ENCODE data around the gene TMEM53. TPM values are rescaled to one million over a fixed set of nuclear protein-coding genes. Genes with fewer than 3 reads are reported as not detected.

The TMEM53 gene
- total and polyA plus RNA-seq, 2 experiments from 2014 or later, result 15.2 to 43.0 TPM

DNA sequence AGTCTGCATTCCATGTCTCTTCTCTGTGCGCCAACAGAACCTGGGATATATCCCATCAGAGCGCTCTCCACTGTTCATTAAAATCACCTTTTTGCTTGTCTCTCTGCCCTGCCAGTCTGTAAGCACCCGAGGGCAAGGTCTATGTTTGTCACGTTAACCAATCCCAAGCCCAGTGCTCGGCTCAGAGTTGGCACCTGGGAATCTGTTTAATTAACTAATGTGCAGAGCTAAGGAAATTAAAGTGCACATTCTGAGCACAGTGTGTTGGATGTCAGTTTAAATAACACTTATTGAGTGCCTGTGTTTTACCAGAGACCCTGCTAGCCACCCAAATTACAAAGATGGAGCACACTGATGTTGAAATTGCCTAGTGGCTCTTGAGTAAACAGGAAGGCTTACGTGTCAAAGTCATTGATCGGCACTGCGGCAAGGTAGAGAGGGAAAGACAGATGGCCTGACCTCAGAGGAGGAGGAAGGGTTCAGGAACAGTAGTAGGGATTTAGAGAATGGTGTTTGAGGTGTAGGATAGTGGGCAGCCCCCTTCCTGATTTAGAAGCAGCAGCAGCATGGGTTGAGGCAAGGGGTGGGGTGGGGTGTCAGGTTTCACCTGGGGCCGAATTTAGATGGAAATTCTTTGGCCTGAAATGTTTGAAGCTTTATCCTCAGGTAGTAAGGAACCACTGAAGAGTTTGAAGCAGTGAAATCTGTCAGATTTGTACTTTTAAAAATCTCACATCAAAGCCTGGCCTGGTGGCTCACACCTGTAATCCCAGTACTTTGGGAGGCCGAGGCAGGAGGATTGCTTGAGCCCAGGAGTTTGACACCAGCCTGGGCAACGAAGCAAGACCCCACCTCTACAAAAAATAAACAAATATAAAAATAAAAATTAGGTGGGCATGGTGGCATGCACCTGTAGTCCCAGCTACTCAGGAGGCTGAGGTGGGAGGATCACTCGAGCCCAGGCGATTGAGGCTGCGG lies 7.9 kb upstream of the TMEM53 start:
- no peaks in the 10 kb centered on the region for H3K27me3 ChIP-seq
- TF ChIP-seq, protein P1, sequence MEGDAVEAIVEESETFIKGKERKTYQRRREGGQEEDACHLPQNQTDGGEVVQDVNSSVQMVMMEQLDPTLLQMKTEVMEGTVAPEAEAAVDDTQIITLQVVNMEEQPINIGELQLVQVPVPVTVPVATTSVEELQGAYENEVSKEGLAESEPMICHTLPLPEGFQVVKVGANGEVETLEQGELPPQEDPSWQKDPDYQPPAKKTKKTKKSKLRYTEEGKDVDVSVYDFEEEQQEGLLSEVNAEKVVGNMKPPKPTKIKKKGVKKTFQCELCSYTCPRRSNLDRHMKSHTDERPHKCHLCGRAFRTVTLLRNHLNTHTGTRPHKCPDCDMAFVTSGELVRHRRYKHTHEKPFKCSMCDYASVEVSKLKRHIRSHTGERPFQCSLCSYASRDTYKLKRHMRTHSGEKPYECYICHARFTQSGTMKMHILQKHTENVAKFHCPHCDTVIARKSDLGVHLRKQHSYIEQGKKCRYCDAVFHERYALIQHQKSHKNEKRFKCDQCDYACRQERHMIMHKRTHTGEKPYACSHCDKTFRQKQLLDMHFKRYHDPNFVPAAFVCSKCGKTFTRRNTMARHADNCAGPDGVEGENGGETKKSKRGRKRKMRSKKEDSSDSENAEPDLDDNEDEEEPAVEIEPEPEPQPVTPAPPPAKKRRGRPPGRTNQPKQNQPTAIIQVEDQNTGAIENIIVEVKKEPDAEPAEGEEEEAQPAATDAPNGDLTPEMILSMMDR (IDR thresholded peaks at IDR 0.05; ENCODE audit: low read depth, low read length), result no peak
- peaks cover 16% of the 10 kb centered on the region for H3K4me1 ChIP-seq (ENCODE audit: low read depth)
- no peak overlapping the region for H3K4me3 ChIP-seq
- no peaks in the 10 kb centered on the region for H3K9me3 ChIP-seq (ENCODE audit: low read depth)
- DNase-seq (ENCODE audit: low read depth in 1 of 2, low spot score in 1 of 2), result peak in 1 of 2 donors; percentile 16
- no peaks in the 10 kb centered on the region for H3K36me3 ChIP-seq
- peak overlapping the region; percentile 22 for H3K27ac ChIP-seq

DNA sequence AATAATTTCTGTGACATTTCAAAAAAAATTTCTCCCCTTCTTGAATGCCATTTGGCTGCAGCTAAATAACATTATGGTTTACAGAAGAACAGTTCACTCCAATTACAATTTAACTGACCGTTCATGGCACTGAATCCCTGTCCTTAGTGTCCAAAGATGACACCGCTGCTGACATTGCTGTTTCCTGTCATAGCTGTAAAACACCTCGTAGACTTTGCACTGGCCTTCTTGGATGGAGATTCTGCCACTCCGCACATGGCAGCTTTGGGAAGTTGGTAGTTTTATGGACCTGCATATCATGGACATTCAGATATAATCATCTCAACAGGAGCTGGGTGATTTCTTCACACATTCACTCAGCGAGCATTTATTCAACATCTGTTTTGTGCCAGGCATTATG lies 5.2 kb upstream of the TMEM53 start:
- Histone ChIP-seq H3K4me1 (ENCODE audit: low read depth) (peaks cover 29% of the 10 kb centered on the region), H3K4me3 (no peak overlapping the region), H3K27ac (no peak overlapping the region), H3K36me3 (no peaks in the 10 kb centered on the region), H3K9me3 (ENCODE audit: low read depth) (no peaks in the 10 kb centered on the region), H3K27me3 (no peaks in the 10 kb centered on the region)
- DNase-seq (ENCODE audit: low read depth in 1 of 2, low spot score in 1 of 2), result no peak
- TF ChIP-seq, protein P1 (IDR thresholded peaks at IDR 0.05; ENCODE audit: low read depth, low read length), result no peak

DNA sequence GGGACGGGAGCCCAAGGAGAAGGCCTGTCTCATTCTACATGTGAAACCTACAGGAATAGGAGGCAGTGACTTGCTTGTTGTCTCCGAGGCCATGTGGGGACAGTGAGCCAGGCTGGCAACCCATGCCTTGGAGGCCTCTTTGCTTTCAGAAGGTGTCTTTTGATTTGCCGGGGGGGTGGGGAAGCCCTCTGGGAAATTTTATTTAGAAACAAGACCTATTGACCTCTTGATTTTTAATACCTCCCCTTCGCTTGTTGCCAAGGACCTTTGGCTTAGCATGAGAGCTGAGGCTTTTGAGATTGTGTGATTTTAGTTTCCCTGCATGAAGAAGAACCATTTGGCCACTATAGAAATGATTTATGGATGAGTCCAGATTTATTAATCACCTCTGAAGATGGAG lies 4.3 kb upstream of the TMEM53 start:
- H3K4me1 ChIP-seq (ENCODE audit: low read depth), result peaks cover 29% of the 10 kb centered on the region
- DNase-seq (ENCODE audit: low read depth in 1 of 2, low spot score in 1 of 2), result no peak
- no peaks in the 10 kb centered on the region for H3K36me3 ChIP-seq
- H3K9me3 ChIP-seq (ENCODE audit: low read depth), result no peaks in the 10 kb centered on the region
- no peak overlapping the region for H3K27ac ChIP-seq
- no peaks in the 10 kb centered on the region for H3K27me3 ChIP-seq
- TF ChIP-seq, protein P1 (IDR thresholded peaks at IDR 0.05; ENCODE audit: low read depth, low read length), result no peak
- no peak overlapping the region for H3K4me3 ChIP-seq

DNA sequence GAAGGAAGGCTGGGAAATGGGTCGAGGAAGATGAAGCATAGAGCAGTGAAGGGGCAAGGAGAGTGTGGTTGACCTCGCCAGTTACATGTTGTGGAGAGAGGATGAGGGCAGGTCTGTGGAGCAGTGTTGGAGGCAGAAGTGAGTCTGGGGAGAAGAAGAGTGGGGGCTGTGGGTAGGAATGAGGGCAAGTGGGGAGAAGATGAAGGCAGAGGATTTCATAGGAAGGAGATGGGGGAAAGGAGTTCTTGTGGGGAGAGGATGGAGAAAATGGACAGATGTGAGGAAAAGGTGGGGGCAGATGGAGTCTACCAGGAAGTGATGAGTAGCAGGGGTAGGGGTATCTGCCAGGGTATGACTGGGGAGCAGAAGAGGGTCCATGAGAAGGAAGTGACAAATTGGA lies 3.8 kb upstream of the TMEM53 start:
- no peak for DNase-seq (ENCODE audit: low read depth in 1 of 2, low spot score in 1 of 2)
- no peak overlapping the region for H3K27ac ChIP-seq
- H3K4me3 ChIP-seq, result no peak overlapping the region

DNA sequence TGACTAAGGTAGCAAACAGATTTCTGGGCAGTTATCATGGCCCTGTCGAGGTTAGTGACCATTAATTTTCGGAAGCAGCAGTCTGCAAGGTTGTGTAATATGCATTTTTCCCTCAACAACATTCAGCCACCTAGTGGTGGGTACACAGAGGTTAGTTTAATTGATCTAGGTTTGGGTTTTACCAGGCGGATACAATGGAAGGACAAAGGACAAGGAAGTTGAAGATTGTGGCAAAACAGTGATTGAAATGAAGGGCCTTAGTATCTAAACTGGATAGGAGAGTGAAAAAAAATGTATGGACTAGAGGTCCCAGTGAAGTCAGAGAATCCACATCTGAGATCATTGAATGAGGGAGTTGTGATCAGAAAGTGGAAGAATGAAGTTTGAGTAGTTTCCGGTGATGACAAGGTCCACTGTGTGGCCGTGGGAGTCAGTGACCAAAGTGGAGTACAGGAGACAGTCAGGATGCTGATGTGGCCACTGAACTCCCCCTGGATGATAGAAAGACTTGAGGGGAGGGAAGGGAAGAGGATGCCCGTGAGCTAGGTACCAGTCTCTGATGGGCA lies 3.0 kb upstream of the TMEM53 start:
- H3K9me3 ChIP-seq (ENCODE audit: low read depth), result no peaks in the 10 kb centered on the region
- TF ChIP-seq, protein P1 (IDR thresholded peaks at IDR 0.05; ENCODE audit: low read depth, low read length), result peak; percentile 59
- peak in 1 of 2 donors; percentile 65 for DNase-seq (ENCODE audit: low read depth in 1 of 2, low spot score in 1 of 2)
- H3K4me3 ChIP-seq, result no peak overlapping the region
- H3K27ac ChIP-seq, result peak overlapping the region; percentile 79
- H3K27me3 ChIP-seq, result no peaks in the 10 kb centered on the region
- H3K4me1 ChIP-seq (ENCODE audit: low read depth), result peaks cover 19% of the 10 kb centered on the region
- H3K36me3 ChIP-seq, result no peaks in the 10 kb centered on the region

More for the DNA sequence above, 3.8 kb upstream of the TMEM53 start:
- Histone ChIP-seq H3K36me3 (no peaks in the 10 kb centered on the region), H3K4me1 (ENCODE audit: low read depth) (peaks cover 27% of the 10 kb centered on the region), H3K27me3 (no peaks in the 10 kb centered on the region), H3K9me3 (ENCODE audit: low read depth) (no peaks in the 10 kb centered on the region)
- TF ChIP-seq, protein P1 (IDR thresholded peaks at IDR 0.05; ENCODE audit: low read depth, low read length), result no peak
